Stimulated activated CD8-positive, alpha-beta memory T cell treated with anti-CD3 and anti-CD28 coated beads, Interleukin-12 subunit alpha, Interleukin-12 subunit beta, amount 100 ng/mL, for 24 hours (primary cell): ENCODE results near the gene CTXND1.

ENCODE experiments used
- DNase-seq: peaks from one replicate; pipeline ENCODE4 v3.0.0-alpha.2; 2020; ENCODE audit errors: extremely low read depth

The CTXND1 gene

DNA sequence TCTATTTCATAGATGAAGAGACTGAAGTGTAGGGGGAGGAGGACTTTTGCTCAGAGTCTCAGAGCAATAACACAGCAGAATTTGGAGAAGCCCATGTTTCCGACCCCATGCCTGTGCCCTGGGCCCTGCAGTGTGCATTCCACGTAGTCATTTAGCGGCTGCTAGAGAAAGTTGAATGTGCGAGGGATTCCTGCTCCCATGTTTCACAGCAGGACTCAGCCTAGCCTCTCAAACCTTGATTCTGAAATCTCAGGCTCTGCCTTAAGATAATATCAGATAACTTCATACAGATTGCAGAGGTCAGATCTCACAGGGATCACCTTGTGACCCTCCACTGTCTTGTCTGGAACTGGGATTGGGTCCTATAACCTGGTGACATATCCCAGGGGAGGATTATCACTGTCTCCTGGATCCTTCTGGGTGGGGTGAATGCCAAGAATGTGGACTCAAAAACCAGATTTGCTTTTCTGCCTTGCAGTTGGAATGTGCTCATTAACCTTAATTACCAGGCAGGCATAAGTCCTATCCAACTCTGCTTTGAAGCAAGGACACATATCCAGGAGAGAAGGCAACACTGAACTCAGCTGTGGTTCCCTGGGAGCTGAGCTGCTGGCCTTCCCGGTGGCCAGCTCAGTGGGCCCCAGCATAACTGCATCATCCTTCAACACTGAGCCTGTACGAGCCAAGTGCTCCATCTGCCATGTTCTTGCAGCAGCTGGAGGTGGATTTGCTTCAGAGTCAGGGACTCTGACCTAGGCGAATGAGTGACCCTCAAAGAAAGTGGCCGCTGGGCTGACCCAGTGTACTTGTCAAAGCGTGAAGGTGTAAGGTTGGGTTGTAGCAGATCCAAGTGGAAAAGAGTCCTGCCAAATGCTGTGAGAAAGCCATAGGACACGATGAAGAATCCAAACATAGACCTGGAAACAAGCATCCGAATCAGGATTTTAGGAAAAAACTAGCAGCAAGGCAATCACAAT, 43.0 kb downstream of the CTXND1 start:
- DNase-seq: no peak

DNA sequence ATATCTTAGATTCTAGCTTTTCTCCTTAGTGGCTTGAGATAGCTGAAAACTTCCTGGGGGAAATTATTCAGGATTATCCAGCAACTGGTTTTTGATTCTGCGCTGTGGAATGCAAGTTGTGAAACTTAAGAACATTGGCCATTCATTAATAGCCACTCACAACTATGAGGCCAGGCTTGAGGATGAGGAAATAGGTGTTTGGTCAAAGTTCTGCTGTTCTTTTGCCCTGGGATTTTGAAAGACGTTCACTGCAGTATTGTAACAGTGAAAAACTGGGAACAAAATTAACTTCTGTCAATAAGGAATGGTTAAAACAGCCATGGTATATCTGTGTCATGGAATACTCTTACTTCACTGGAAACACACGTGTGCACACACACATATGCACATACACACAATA, 44.1 kb downstream of the CTXND1 start:
- no peak for DNase-seq

DNA sequence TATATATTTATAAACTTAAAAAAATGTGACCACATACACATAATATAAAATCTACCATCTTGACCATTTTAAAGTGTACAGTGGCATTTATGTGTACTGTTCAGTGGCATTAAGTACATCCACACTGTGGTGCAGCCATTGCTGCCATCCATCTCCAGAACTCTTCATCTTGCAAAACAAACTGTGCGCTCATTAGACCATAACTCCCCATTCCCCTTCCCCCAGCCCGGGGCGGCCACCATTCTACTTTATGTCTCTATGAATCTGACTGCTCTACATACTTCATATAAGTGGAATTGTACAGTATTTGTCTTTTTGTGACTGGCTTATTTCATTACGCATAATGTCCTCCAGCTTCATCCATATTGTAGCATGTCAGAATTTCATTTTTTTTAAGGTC, 47.8 kb downstream of the CTXND1 start:
- no peak for DNase-seq

DNA sequence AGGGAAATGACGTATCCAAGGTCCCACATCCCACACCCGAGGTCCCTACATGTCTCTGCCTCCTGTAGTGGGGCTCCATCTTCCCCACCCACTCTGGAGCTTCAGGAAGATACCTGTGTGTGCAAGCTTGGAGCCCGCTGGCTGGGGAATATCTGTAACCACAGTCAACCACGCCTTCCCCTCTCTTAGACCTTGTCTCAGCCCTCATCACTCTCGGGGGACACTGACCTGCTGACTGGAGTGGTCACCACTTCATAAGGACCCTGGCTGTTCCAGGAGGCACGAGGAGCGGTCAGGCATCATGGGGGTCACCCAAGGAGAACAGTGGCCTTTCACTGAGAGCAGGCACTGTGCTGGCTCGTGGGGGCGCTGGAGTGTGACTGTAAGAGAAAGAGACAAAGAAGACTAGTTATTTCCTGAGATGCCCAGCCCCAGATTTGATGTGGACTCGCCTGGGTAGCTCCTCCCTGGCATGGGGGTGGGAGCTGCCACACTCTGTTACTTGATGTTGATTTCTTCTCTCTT, 48.6 kb downstream of the CTXND1 start:
- DNase-seq: no peak

DNA sequence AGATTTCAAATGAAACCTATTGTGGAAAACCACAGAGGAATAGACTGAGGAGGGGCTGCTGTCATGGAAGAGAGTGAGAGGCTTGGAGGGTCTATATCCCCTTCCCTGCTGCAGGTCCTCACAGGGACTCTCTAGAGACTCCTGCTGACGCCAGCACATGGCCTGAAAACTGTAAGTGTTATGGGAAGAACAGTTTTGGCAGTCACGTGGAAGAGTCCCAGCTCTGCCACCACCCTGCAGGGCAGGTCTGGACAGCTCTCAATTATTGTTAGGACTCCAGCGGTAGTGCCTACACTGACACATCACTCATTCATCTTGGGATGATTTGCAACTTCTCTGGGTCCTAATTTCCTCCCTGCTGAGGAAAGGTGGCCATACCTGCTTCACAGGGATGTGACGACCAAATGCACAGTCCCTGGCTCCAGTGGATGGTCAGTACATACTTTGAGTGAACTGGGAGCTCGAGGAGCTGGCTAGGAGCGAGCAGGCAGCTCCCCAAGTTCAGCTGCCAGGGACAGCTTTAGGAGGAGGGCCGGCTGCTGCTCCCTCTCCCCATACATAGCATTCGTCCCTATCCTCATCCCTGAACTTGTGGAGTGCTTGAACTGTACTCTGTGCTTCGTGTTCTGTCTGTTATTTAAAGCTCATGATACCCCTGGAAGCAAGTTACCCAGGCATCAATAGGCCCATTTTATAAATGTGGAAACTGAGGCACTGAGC, 49.2 kb downstream of the CTXND1 start:
- no peak for DNase-seq

DNA sequence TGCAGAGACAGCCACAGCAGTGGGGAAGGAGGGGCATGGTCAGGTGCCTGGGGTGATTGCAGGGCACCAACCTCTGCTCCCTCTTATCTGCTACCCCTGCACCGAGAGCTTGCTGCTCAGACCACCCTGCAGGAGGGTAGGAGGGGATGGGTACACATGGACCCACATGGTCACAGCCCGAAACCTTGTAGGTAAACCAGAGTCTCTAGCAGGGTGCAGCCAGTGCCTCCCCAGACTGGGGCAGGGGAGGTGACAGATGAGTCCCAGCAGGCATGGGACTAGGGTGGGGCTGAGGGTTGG, 50.0 kb downstream of the CTXND1 start:
- no peak for DNase-seq

DNA sequence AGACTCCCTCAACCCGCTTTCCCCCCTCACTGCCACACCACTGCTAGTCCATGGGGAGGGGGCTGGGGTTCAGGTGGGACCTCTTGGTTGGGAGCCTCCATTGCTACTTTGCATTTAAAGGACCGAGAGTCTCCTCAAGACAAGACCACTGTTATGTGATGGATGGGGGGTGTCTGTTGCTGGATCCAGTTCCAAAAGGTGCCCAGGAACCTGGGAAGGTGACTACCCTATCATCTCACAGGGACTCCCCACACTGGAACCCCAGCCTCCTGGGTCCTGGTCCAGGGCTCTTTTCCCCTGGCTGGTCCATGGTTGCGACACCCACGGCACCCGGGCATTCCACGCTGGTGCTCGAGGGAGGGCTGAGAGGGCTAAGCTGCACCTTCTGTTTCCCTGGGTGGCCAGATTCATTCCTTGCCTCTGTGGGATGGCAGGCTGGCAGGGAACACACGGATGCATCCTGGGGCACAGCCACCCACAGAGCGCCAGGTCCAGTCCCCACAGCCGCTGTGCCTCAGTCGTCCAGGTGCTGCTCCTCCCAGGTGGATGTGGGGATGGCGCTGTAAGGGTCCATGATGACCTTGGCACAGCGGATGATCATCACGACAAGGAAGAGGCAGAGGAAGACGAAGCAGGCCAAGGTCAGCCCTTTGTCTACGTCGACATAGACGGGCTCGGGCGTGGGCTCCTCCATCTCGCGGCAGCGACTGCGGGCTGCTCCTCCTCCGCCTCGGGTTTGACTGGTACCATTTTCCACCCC, 50.6 kb downstream of the CTXND1 start:
- DNase-seq: no peak

DNA sequence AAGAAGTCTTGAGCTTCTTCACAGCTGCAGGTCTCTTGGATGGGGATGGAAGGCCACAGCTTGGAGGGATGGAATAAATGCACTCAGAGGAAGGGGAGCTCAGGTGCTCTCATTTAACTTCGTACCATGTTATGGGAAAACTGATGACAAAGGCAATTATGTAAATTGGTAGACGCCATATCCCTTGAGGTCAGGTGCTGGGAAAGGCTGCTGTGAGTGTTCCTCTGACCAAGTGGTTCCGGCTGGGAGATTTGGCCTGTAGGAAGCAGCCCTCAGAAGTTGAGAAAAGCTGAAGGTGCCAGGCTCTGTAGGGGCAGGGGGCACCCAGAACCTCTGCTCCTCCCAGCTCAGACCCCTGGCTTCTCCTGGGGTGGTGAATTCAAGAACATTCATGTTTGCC, 52.1 kb downstream of the CTXND1 start:
- no peak for DNase-seq

DNA sequence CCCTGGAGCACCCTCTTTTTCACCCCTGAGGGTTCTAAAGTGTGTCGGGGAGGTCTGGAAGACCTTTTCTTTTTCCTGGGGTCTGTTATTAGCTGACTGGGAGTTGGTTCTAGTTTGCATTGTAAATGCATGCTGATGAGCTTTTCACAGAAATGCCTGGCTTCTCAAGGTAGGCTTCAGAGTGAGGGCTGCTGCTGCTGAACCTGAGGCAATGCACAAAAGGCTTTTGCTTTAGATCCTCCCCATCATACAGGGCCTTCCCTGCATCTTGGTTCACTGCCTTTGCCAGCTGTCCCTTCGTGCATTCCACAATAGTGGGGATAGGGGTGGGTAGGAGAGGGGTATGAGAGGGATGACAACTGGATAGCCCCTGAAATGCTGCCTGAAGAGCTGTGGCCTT, 52.6 kb downstream of the CTXND1 start:
- no peak for DNase-seq

DNA sequence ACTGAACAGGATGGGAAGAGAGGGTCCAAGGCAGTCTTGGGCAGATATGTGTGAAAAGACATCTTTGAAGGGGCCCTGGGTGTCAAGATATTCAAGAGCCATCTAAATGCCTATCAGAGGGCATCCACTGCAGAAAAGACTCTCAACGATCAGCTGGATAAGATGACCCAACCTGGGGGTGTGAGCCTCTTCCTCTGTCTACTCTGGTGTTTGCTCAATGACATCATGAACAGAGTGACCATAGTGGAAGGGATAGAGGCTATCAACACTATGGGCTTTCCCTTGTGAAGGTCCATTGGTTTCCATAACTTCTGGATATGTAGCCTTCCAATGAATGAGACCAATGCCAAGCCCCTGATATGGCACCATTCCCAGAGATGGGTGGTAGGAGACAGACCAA, 57.1 kb downstream of the CTXND1 start:
- no peak for DNase-seq

DNA sequence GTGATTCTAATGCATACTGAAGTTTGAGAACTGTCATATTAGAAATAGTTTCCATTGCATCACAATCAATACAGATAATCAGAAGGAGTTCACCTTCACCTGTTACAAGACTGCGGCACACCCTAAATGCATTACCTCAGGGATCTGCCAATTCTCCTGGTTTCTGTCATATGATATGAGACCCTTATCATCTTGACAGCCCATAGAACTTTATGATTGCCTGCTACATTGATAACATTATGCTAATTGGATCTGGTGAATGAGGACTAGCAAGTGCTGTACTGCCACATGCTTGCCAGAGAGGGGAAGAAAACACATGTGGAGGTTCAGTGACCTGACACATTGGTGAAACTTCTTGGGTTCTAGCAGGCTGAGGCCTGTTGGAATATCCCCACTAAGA, 57.8 kb downstream of the CTXND1 start:
- no peak for DNase-seq

DNA sequence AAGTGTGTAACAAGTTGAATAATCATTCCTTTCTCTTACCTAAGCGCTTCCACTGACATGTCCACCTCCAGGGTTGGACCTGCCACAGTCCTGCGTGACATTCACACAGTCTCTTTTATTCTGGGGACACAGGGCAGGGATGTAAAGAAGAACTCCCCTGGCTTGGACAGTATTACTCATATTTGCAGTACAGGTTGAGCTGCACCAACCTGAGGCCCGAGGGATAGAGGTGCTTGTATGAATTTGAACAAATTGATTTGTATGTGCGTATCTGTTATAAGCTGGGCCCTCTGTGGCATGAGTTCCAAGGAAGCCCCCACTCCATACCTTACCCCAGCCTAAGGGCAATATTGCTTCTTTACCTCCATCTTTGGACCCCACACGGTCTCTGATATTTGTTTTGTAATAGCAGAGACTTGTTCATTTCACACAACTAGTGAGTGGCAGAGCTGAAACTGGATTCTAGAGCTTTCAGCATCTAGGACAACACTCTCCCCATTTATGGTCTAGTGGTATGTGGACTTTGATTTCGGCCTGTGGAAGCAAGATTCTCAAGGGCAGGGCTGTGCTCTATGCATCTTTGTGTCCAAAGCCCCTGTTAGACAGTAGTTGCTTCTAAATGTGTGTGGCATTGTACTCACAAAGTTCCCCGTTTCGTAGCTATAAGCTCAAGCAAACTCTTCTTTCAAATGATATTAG, 60.0 kb downstream of the CTXND1 start:
- DNase-seq: no peak

DNA sequence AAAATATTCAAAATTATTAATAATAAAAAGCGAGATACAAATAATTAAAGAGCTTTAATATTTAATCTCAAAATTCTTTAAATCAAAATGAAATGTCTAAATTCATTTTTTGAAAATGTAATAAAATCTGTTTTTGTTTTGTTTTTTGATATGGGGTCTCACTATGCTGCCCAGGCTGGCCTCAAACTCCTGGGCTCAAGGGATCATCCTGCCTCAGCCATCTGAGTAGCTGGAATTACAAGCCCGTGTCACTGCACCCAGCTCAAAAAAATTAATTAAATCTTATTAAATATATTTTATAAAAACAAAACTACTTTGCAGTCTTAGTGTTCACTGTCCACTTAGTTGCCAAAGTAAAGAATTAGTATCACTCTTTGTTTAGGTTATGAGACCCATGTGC, 60.8 kb downstream of the CTXND1 start:
- no peak for DNase-seq

DNA sequence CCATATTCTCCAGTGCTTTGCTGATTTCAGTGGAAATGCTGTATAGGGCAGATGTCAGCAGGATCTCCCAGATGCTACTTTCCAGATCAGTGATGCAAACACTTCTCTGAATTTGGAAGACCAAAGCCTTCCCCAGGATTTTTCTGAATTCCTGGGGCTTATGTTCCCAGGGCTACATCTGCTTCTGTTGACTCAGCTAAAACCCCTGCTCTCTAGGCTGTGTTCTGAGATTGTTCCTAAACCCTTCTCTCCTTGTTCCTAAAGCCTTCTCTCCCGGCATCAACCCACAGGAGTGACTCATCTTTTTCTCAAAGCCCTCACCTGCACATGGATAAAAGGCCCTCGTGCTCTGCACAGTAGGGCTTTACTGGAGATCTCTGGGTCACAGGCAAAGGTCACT, 63.8 kb downstream of the CTXND1 start:
- no peak for DNase-seq

DNA sequence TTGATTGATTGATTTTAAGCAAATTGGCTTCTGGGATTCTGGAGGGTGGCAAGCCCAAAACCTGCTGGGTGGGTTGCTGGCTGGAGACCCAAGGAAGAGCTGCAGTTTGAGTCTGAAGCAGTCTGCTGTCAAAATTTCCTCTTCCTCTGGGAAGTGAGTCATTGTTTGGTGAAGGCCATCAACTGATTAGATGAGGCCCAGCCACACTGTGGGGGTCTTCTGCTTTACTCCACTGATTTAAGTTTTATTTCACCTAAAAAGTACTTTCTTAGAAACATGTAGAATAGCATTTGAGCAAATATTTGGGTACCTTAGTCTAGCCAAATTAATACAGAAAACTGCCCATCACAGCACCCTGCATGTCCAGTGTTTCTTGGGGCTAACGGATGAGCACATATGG, 65.4 kb downstream of the CTXND1 start:
- no peak for DNase-seq

DNA sequence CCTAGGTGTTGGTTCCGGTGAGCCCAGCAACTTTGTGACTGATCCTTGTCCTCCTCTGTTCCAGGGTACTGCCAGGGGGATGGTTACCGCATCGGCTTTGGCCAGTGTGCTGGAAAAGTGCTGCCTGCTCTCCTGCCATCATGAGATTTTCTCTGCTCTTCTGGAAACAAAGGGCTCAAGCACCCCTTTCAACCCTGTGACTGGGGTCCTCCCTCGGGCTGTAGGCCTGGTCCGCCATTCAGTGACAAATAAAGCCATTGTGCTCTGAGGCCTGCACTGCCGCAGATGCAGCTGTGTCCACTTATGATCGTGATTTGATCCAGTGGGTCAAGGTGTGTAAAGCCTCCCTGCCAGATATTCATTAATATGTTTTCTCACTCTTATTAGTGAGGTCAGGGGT, 65.9 kb downstream of the CTXND1 start:
- no peak for DNase-seq

DNA sequence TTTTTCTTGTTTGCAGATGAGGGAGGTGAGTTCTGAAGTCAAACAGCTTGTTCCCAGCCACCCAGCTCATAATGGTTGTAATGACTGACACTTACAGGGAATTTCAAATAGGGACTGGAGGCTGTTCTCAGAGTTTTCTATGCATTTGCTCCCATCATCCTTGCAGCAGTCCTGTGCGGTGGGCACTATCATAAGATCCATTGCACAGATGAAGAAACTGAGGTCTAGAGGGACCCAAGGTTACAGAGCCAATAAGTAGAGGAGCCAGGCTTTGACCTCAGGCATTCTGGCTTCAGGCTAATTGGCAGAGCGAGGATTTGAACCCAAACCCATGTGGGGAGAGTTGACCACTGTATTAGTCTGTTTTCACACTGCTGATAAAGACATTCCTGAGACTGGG, 66.9 kb downstream of the CTXND1 start:
- DNase-seq: no peak

DNA sequence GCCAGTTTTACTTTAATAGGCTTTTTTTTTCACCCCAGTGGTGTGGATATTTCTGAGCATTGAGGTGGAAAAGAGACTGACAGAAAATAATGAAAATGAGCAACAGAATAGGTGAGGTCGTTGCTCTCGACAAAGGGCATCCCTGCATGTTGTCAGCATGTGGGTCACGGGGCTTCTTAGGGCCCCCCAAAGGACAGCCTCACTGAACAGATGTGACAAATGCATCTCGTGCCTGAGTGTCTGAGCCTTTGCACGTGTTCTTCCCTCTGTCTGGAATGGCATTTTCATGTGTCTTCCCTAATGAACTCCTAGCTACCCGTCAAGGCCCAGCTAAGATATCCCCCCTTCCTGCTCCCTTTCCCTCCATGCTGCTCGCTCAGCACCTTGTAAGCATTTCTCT, 67.5 kb downstream of the CTXND1 start:
- DNase-seq: no peak

DNA sequence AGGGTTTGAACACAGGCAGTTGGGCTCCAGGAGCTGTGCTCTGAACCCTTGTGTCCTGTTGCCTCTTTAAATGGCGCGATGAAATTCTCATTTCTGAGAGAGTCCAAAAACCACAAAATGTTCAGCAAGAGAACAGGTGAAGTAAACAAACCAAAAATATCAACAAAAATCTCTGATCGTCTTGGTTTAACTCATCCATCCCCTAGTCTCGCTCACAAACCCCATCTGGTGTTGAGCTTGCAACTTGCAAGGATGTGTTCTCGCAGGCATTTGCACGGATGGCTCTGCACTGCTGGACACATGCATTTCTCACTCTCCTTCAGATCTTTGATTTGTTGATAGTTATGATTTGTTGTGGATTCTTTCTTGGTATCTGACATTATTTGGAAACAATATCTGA, 68.1 kb downstream of the CTXND1 start:
- no peak for DNase-seq

DNA sequence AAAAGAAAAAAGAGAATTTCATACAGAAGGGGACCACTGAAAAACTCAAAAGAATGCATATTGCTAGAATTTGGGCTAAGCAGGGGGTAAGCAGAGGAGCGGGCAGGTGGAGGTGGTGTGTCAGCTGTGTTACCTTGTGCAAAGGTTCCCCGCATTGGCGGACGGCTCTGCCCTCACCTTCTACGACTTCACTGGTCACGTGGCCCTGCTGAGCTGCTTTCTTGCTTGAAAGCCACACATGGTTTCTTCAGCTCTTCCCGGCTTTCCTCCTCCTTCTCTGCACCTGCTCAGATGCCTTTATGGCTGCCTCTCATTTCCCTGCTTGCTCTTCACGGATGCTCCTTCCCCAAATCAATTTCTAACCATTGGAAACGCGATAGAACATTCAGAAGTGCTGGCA, 68.7 kb downstream of the CTXND1 start:
- DNase-seq: no peak

DNA sequence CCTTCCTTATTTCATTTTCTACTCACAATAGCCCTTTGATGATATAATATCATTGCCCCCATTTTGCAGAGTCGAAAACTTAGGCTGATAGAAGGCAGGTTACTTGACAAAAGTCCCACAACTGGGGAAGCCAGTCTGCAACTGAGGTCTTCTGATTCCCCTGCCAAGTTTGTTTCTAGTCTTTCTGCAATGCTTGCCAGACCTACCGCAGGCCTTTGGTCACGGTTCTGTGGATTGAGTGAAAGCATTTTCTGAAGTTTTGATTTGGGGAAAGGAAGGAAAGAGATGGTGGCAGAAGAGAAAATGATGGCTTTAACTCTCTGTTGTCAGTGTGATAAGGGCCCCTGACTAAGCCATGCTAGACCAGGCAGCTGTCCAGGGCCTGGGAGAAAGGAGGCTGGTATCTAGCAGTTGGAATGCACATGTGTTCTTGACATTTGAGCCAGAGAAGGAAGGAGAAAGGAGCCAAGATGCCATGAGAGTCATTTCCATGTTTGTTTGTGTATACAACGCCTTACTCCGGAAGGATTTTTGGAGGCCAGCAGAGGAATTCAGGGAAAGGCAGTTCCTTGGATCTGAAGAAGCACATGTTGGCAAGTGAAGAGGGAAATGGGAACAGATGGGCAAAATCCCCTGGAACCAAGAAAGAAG, 69.3 kb downstream of the CTXND1 start:
- DNase-seq: no peak
